AG04449 (cell line): ENCODE data around the gene SENP1.

ENCODE experiments used
- CTCF ChIA-PET: fragments of 350-600 bp; formaldehyde crosslinking; extraction: SDS; loops from one replicate; lab custom pipeline; 2021; ENCODE audit warnings: antibody characterized with exemption; lab: Yijun Ruan, JAX
- POLR2A ChIA-PET: fragments of 400-600, 350-600 bp; formaldehyde crosslinking; extraction: SDS; loops from one replicate; lab custom pipeline; 2020; ENCODE audit warnings: antibody characterized with exemption, inconsistent platforms; lab: Yijun Ruan, JAX
- DNase-seq: peaks from one replicate; pipeline ENCODE4 v3.0.0-alpha.2; 2010; ENCODE audit warnings: low read depth, low spot score
- H3K4me3 ChIP-seq: 2 replicates; pipeline ENCODE4 v1.5.1; 2011; ENCODE audit warnings: low read depth, mild to moderate bottlenecking, control low read depth, low read length
- CTCF ChIP-seq: IDR thresholded peaks from one replicate; pipeline ENCODE4 v1.5.1; 2011; ENCODE audit warnings: mild to moderate bottlenecking, moderate library complexity, low read length, control low read depth, inconsistent platforms; ENCODE audit not compliant: insufficient read depth; ENCODE audit errors: missing control alignments

The SENP1 gene

GRCh38 chr12:48002414-48002730 lies 103.5 kb downstream of the SENP1 start:
- no peak for DNase-seq
- TF ChIP-seq CTCF, result no peak
- peak overlapping the region; percentile 56 for H3K4me3 ChIP-seq
- ChIA-PET CTCF (interaction anchor here (0.8 to 2.2 kb wide), 4 partner anchors 16 to 52 kb away, joined by 3 to 7 read pairs (median 3); no protein-coding TSS in a partner anchor), POLR2A (no interaction called here)

GRCh38 chr12:48001505-48002413 lies 104.1 kb downstream of the SENP1 start:
- peak overlapping the region; percentile 56 for H3K4me3 ChIP-seq
- CTCF ChIA-PET, result interaction anchor here (0.8 to 2.2 kb wide), 4 partner anchors 17 to 52 kb away, joined by 3 to 7 read pairs (median 3); no protein-coding TSS in a partner anchor
- POLR2A ChIA-PET, result no interaction called here
- no peak for DNase-seq
- no peak for TF ChIP-seq CTCF

- ChIA-PET POLR2A (no interaction called here), CTCF (interaction anchor here (0.7 to 2.2 kb wide), 3 partner anchors 9 to 51 kb away, joined by 3 to 7 read pairs (median 3); no protein-coding TSS in a partner anchor)
- no peak for DNase-seq
- H3K4me3 ChIP-seq, result peak overlapping the region; percentile 56
- no peak for TF ChIP-seq CTCF
These were observed 104.9 kb downstream of the SENP1 start for GRCh38 chr12:48000878-48001504.

- no peak for DNase-seq
- TF ChIP-seq CTCF, result no peak
- ChIA-PET CTCF (interaction anchor here (1.3 kb wide), 1 partner anchor 14 kb away, joined by 4 read pairs; no protein-coding TSS in a partner anchor), POLR2A (no interaction called here)
- no peak overlapping the region for H3K4me3 ChIP-seq
These were observed 106.1 kb downstream of the SENP1 start for GRCh38 chr12:47999816-48000215.

- TF ChIP-seq CTCF, result no peak
- DNase-seq, result no peak
- POLR2A ChIA-PET, result no interaction called here
- H3K4me3 ChIP-seq, result no peak overlapping the region
- CTCF ChIA-PET, result no interaction called here
These were observed 108.6 kb downstream of the SENP1 start for GRCh38 chr12:47997321-47997720.

- ChIA-PET CTCF (interaction anchor here (1.5 kb wide), 1 partner anchor 32 kb away, joined by 4 read pairs; the partner anchor contains the start of gene TMEM106C), POLR2A (no interaction called here)
- TF ChIP-seq CTCF, result no peak
- no peak for DNase-seq
- H3K4me3 ChIP-seq, result no peak overlapping the region
These were observed 109.9 kb downstream of the SENP1 start for GRCh38 chr12:47995981-47996401.
